ENCODE measurements around the gene IKZF1. TPM values are rescaled to one million over a fixed set of nuclear protein-coding genes. Genes with fewer than 3 reads are reported as not detected.

The IKZF1 gene
- total RNA-seq, 2 donors from 2014 or later, result 24.4 to 57.8 TPM

GRCh38 chr7:50397971-50398324 is 93.4 kb downstream of the IKZF1 start:
- ATAC-seq (ENCODE audit: insufficient number of reproducible peaks, low FRiP score, low read depth) (no peak), DNase-seq (ENCODE audit: low spot score) (no peak)
- TF ChIP-seq, protein P1, sequence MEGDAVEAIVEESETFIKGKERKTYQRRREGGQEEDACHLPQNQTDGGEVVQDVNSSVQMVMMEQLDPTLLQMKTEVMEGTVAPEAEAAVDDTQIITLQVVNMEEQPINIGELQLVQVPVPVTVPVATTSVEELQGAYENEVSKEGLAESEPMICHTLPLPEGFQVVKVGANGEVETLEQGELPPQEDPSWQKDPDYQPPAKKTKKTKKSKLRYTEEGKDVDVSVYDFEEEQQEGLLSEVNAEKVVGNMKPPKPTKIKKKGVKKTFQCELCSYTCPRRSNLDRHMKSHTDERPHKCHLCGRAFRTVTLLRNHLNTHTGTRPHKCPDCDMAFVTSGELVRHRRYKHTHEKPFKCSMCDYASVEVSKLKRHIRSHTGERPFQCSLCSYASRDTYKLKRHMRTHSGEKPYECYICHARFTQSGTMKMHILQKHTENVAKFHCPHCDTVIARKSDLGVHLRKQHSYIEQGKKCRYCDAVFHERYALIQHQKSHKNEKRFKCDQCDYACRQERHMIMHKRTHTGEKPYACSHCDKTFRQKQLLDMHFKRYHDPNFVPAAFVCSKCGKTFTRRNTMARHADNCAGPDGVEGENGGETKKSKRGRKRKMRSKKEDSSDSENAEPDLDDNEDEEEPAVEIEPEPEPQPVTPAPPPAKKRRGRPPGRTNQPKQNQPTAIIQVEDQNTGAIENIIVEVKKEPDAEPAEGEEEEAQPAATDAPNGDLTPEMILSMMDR (IDR thresholded peaks at IDR 0.05), result no peak
- Histone ChIP-seq H3K9me3 (no peaks in the 10 kb centered on the region), H3K4me1 (ENCODE audit: control insufficient read depth in 1 of 2, low read depth in 2 of 2) (no peaks in the 10 kb centered on the region), H3K36me3 (no peaks in the 10 kb centered on the region), H3K27ac (no peak overlapping the region), H3K4me3 (no peak overlapping the region), H3K27me3 (replicated peaks; ENCODE audit: insufficient read depth) (no peaks in the 10 kb centered on the region)

GRCh38 chr7:50399206-50399605 is 94.7 kb downstream of the IKZF1 start:
- ATAC-seq (ENCODE audit: insufficient number of reproducible peaks, low FRiP score, low read depth) (no peak), DNase-seq (ENCODE audit: low spot score) (no peak)
- H3K36me3 ChIP-seq, result no peaks in the 10 kb centered on the region
- no peaks in the 10 kb centered on the region for H3K4me1 ChIP-seq (ENCODE audit: control insufficient read depth in 1 of 2, low read depth in 2 of 2)
- H3K27ac ChIP-seq, result no peak overlapping the region
- no peak overlapping the region for H3K4me3 ChIP-seq
- H3K9me3 ChIP-seq, result no peaks in the 10 kb centered on the region
- no peaks in the 10 kb centered on the region for H3K27me3 ChIP-seq (replicated peaks; ENCODE audit: insufficient read depth)
- TF ChIP-seq, protein P1 (IDR thresholded peaks at IDR 0.05), result no peak

- H3K27me3 ChIP-seq (replicated peaks; ENCODE audit: insufficient read depth), result no peaks in the 10 kb centered on the region
- TF ChIP-seq, protein P1 (IDR thresholded peaks at IDR 0.05), result no peak
Measured at GRCh38 chr7:50399635-50400034, 95.1 kb downstream of the IKZF1 start.

DNA sequence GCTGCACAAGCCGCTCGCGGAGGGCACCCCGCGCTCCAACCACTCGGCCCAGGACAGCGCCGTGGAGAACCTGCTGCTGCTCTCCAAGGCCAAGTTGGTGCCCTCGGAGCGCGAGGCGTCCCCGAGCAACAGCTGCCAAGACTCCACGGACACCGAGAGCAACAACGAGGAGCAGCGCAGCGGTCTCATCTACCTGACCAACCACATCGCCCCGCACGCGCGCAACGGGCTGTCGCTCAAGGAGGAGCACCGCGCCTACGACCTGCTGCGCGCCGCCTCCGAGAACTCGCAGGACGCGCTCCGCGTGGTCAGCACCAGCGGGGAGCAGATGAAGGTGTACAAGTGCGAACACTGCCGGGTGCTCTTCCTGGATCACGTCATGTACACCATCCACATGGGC is 95.6 kb downstream of the IKZF1 start:
- DNase-seq (ENCODE audit: low spot score) (no peak), ATAC-seq (ENCODE audit: insufficient number of reproducible peaks, low FRiP score, low read depth) (no peak)
- H3K27ac ChIP-seq, result no peak overlapping the region
- no peaks in the 10 kb centered on the region for H3K36me3 ChIP-seq
- TF ChIP-seq, protein P1 (IDR thresholded peaks at IDR 0.05), result no peak
- no peaks in the 10 kb centered on the region for H3K4me1 ChIP-seq (ENCODE audit: control insufficient read depth in 1 of 2, low read depth in 2 of 2)
- no peaks in the 10 kb centered on the region for H3K9me3 ChIP-seq
- H3K27me3 ChIP-seq (replicated peaks; ENCODE audit: insufficient read depth), result no peaks in the 10 kb centered on the region
- H3K4me3 ChIP-seq, result no peak overlapping the region

More at GRCh38 chr7:50399635-50400034, 95.1 kb downstream of the IKZF1 start:
- Histone ChIP-seq H3K9me3 (no peaks in the 10 kb centered on the region), H3K4me1 (ENCODE audit: control insufficient read depth in 1 of 2, low read depth in 2 of 2) (no peaks in the 10 kb centered on the region), H3K27ac (no peak overlapping the region), H3K4me3 (no peak overlapping the region), H3K36me3 (no peaks in the 10 kb centered on the region)
- ATAC-seq (ENCODE audit: insufficient number of reproducible peaks, low FRiP score, low read depth) (no peak), DNase-seq (ENCODE audit: low spot score) (no peak)

DNA sequence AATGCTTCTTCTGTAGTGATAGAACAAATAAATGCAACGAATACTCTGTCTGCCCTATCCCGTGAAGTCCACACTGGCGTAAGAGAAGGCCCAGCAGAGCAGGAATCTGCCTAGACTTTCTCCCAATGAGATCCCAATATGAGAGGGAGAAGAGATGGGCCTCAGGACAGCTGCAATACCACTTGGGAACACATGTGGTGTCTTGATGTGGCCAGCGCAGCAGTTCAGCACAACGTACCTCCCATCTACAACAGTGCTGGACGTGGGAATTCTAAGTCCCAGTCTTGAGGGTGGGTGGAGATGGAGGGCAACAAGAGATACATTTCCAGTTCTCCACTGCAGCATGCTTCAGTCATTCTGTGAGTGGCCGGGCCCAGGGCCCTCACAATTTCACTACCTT is 99.9 kb downstream of the IKZF1 start:
- no peak for ATAC-seq (ENCODE audit: insufficient number of reproducible peaks, low FRiP score, low read depth)
- no peak for DNase-seq (ENCODE audit: low spot score)
- no peaks in the 10 kb centered on the region for H3K36me3 ChIP-seq
- H3K4me3 ChIP-seq, result no peak overlapping the region
- no peaks in the 10 kb centered on the region for H3K9me3 ChIP-seq
- H3K27ac ChIP-seq, result no peak overlapping the region
- TF ChIP-seq, protein P1 (IDR thresholded peaks at IDR 0.05), result no peak
- H3K27me3 ChIP-seq (replicated peaks; ENCODE audit: insufficient read depth), result no peaks in the 10 kb centered on the region
- H3K4me1 ChIP-seq (ENCODE audit: control insufficient read depth in 1 of 2, low read depth in 2 of 2), result no peaks in the 10 kb centered on the region
